Measurements from ENCODE around the gene EIPR1.
"Not testable (repeated sequence)": the region's sequence is repeated elsewhere in the genome, so short reads cannot be mapped to it uniquely, and the experiment has no call there.

EIPR1 gene

GRCh38 chr2:3399829-3400228 is 22.2 kb upstream of the EIPR1 start:
- no peak for DNase-seq

- DNase-seq, result no peak
These were observed 21.8 kb upstream of the EIPR1 start for GRCh38 chr2:3399381-3399780.

DNA sequence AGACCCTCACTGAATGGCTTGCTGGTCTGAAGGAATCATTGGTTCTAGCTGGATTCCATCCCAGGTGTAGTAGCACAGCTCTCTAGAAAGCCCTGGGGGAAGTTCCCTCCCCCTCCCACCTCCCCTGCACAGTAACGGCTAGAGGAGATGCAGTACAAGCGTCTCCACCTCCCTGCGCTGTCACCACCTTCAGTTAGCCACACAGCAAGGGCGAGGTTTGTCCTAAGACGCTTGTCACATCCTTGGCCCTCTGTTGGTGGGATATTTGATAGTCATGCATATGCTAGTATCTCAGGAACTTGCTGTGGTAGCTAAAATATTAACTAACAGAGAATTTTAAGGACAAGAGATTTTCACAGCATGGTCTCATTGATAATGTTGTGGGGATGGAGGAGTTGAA is 21.2 kb upstream of the EIPR1 start:
- peak; percentile 11 for DNase-seq

- no peak for DNase-seq
These were observed 19.4 kb upstream of the EIPR1 start for GRCh38 chr2:3396920-3397559.

- DNase-seq, result no peak
These were observed 14.6 kb upstream of the EIPR1 start for GRCh38 chr2:3392216-3392615.

GRCh38 chr2:3390041-3390440 is 12.4 kb upstream of the EIPR1 start:
- no peak for DNase-seq

DNA sequence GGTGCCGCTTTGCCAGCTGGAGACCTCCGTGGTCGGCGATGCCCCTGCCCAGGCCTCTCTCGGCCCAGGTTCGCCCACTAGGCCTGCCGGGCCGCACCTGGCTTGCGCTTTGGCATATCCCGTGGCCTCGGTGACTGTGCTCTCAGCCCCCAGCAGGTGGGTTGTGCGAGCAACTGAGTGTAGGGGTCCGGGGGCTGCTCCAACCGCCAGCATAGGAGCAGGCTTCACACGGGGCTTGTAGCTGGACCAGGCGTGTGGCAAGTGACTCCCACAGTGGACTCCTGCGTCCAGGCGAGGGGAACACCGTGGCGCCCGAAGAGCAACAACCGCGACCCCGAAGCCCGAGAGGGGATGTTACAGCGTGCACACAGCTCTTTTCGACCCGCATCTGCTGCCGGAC is 11.6 kb upstream of the EIPR1 start:
- no peak for DNase-seq

DNA sequence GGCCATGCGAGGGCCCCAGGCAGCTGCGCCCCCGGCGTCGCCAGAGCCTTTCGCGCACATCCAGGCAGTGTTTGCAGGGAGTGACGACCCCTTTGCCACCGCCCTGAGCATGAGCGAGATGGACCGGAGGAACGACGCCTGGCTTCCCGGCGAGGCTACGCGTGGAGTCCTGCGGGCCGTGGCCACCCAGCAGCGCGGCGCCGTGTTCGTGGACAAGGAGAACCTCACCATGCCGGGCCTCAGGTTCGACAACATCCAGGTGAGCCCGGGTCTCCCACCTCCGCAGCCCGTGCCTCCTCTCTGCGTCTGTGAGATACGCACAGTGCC is 10.8 kb upstream of the EIPR1 start:
- no peak for DNase-seq

GRCh38 chr2:3387644-3388411 is 10.2 kb upstream of the EIPR1 start:
- no peak for DNase-seq

GRCh38 chr2:3387011-3387410 is 9.4 kb upstream of the EIPR1 start:
- no peak for DNase-seq

DNA sequence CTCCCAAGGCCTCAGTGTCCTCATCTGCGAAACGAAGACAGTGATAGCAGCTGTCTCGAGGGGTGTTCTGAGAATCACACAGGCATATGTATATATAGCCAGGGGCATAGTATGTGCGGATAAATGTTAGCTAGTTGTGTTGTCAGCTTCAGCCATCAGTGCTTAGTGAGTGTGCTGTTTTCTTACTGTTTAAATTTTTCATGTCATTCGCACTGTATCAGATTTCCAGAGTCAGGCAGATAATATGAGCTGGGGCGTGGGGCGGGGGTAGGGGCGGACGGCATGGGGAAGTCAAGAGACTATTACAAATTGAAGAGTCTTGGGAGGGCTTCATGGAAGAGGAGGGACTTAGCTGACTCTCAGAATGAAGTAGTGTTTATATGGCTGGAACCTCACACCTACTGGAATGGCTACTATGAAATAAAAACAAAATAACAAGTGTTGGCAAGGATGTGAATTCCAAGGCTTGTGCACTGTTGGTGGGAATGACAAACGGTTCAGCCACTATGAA is 8.9 kb upstream of the EIPR1 start:
- DNase-seq, result no peak

DNA sequence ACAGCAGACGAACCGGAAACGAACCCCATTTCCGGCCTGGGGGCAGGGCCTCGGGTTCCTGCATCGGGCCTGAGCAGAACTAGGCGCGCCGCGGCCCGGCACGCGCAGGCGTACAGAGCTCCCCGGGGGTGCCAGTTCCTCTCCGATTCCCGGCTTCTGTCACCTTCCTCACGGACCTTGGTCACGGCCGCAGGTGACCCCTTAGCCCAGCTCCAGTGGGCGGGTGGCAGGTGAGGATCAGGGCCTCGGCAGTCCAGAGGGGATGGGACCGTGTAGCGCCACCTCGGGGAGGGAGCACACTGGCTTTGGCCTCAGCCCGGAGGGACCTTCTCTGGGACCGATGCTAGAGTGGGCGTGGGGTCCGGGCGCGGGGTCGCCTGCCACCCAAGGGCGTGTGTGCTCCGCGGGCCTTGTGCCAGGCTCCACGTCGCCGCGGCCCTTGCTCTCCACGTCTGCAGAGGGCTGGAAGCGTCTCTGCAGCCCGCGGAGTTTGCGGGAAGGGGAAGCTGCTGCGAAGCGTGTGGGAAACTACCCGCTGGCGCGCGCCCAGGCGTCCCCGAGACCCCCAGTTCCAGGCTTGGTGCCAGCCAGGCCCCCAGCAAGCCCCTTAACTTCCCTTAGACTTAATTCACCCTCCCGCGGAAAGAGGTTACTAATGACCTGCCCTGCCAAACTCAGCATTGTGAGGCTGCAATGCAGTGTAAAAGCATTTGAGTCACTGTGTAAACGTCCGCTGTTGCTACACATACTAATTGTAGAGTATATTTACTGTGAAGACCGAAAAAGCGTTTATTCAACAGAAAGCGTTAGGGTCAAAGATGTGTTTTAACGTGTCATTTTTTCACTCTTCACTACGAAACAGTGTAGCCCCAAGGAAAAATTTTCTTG is 2.3 kb upstream of the EIPR1 start, which contains the start of gene TRAPPC12:
Gene TRAPPC12 (plus strand): TSS at position 48 of the 888 bp plus-strand sequence. CDS start 7,930 bp downstream, outside the sequence.
- peak; percentile 96 for DNase-seq

DNA sequence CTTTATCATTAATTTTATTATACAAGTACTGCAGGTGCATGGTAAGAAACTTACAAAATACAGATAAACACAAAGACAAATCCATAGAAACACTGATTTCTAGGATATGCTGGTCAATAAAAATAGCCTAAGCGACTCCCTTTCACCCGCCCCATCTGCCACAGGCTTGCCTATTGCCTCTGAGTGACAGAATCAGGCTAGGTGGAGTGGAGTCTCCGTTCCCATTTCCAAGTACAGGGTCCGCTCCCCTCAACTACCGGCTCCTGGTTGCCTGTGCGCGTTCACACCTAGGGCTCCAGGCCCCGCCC is 1.7 kb upstream of the EIPR1 start:
- no peak for DNase-seq

- DNase-seq, result peak; percentile 56
These were observed 373 bp downstream of the EIPR1 start for GRCh38 chr2:3377279-3377611.

DNA sequence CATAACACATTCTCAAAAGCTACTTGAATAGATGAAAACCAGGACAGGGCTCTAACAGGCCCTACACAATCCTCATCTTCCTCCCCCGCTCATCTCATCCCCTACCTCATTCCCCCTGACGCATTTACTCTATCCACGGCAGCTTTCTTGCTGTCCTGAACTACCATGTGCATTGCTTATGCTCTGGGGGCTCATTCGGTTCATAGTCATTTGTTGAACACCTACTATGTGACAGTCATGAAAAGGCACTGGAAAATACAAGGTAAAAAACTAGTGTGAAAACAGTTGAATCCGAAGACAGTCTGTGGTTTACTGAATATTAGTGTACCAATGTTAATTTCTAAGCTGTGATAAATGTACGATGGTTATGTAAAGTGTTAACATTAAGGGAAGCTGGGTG is 797 bp downstream of the EIPR1 start:
- DNase-seq, result no peak

DNA sequence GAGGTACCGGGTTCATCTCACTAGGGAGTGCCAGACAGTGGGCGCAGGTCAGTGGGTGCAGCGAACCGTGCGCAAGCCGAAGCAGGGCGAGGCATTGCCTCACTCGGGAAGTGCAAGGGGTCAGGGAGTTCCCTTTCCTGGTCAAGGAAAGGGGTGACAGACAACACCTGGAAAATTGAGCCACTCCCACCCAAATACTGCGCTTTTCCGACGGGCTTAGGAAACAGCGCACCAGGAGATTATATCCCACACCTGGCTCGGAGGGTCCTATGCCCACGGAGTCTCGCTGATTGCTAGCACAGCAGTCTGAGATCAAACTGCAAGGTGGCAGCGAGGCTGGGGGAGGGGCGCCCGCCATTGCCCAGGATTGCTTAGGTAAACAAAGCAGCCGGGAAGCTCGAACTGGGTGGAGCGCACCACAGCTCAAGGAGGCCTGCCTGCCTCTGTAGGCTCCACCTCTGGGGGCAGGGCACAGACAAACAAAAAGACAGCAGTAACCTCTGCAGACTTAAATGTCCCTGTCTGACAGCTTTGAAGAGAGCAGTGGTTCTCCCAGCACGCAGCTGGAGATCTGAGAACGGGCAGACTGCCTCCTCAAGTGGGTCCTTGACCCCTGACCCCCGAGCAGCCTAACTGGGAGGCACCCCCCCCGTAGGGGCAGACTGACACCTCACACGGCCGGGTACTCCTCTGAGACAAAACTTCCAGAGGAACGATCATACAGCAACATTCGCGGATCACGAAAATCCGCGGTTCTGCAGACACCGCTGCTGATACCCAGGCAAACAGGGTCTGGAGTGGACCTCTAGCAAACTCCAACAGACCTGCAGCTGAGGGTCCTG is 8.1 kb downstream of the EIPR1 start:
- not testable (repeated sequence) for DNase-seq

DNA sequence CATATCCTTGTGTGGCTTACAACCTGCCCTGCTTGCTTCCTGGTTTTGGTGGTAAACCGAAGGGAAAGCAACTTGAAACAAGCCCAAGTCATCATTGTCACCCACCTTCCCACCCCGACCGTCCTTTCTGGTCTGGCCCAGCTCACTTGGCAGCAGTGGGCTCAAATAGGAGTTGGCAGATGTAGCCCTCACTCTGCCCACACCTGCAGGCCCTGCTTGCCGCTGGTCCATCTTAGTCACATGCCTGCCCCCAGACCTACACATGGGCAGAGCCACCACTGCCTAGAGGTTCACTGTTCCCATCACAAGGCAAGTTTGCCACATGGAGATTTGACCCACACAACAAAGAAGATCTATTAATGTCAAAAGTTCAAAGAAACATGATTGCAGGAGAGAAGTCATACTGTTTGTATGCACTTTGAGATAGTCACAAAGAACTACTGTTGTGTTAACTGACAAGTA is 9.3 kb downstream of the EIPR1 start:
- DNase-seq, result no peak

- DNase-seq, result no peak
These were observed 12.4 kb downstream of the EIPR1 start for GRCh38 chr2:3365219-3365618.

DNA sequence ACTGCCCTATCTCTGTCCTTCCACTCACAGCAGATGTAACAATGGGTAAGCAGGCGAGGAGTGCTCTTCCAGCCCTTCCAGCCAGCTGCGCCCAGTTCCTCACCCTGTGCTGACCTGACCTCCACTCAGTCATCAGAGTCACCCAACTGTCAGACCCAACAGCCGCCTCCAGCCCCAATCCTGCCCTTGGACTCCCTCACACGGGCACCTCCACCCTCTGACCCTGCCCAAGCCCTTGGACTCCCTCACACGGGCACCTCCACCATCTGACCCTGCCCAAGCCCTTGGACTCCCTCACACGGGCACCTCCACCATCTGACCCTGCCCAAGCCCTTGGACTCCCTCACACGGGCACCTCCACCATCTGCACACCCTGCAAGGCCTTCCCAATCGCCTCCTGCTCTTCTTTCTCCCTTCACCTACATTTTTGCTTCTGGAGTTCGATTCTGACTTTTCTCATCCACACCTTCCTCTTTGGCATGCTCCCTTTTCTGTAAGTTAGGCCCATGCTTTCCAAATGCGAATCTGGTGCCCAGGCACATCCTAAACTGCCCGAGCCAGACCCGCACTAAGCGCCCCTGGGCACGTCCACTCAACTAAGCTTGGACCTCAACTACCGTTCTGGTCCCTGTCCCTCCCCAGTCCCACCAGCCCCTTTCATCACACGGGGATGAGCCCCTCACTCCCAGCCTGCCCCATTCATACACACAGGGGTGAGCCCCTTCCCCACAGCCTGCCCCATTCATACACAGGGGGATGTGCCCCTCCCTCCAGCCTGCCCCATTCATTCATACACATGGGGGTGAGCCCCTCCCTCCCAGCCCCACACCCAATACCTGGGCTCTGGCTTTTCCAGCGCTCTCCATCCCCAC is 15.9 kb downstream of the EIPR1 start:
- no peak for DNase-seq

DNA sequence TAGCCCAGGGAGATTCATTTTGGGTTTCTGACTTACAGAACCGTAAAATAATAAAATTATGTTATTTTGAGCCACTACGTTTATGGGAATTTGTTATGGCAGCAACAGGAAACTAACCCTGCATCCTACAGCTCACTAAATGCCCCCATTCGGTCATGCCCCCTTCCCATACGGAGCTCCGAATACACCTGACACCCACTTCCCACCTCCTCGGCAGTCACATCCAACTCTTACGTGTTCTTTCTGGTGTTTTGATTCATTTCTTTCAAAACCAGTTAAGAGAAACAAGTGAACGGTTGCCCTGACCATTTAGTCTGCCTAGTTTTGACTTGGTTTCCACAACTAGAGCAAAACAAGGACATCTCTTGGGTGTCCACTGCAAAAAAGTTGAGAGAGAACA is 19.7 kb downstream of the EIPR1 start:
- DNase-seq, result no peak

DNA sequence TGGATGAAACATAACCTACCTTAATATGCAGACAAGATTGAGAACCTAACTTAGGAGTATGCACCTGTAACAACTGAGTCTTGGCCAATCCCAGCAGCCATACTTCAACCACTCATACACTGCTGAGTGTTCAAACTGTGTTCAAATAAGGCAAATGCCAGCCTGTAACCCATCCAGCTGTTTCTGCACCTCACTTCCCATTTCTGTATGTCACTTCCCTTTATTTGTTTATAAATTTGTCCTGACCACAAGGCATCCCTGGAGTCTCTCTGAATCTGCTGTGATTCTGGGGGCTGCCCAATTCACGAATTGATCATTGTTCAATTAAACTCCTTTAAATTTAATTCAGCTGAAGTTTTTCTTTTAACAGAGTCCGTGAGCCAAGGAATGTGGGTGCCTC is 20.2 kb downstream of the EIPR1 start:
- DNase-seq, result not testable (repeated sequence)

GRCh38 chr2:3356799-3357198 is 20.8 kb downstream of the EIPR1 start:
- DNase-seq, result no peak
